COLO668 (cell line): Measurements from ENCODE around the gene KCNS1.

Experiments
- DNase-seq: peaks from one replicate; lab custom pipeline; 2025; ENCODE audit not compliant: unreplicated experiment; lab: John Stamatoyannopoulos, UW

KCNS1 gene

DNA sequence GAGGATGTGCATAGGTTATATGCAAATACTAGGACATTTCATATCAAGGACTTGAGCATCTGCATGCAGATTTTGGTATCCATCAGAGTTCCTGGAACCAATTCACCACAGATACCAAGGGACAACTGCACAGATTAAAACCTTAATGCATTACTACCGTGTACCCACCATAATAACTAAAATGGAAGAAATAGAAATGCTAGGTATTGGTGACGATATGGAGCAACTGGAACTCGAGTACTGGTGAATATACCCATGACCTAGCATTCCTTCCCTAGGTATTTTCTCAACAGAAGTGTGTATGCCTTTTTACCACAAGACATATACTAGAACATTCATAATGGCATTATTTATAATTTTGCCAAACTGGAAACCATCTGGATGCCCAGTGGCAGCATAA, 18.5 kb downstream of the KCNS1 start:
- DNase-seq: no peak

DNA sequence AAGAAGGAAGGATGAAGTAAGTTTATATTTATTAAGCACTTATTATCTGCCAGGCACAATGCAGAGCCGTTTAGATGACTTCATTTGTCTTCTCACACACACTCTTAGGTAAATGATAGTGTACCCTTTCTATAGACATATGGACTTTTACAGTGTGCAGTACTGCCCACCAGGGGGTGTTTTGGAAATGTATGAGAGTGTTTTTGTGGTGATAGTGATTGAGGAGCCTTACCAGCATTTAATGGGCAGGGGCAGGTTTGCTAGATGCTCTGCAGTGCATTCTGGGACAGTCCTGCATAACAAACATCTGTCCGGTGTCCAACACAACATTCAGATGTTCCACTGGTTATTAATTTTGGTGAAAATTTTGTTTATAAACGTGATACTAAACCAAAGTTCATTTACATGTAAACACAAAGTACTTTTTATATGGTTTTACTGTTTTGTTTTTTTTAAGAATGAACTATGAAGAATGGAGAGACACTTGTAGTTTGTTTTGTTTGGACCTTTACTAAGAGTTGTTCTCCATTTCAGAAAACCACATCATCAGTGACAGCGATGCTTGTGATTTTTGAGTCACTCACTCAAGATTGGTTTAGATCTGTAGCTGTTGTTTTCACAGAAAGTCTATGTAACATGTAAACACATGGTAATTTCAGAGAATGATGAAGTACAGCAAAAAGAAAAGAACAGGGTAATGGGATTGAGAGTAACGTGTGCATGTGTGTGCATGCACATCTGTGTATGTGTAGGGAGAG, 19.9 kb downstream of the KCNS1 start:
- peak; percentile 9 for DNase-seq

DNA sequence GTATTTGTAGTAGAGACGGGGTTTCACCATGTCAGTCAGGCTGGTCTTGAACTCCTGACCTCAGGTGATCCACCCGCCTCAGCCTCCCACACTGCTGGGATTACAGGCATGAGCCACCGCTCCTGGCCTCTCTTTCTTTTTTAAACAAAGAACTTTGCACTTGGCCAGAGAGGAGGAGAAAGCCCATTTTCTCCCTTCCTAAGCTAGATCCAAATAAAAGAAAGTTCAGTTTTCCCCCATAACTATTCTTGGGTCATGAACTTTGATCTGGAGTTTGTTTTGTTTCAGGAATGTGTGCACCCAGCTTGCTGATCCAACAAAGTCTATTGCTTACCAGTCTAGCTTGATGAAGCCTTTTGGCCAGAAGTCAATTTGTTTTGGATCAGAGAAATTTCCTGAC, 23.4 kb downstream of the KCNS1 start:
- no peak for DNase-seq

DNA sequence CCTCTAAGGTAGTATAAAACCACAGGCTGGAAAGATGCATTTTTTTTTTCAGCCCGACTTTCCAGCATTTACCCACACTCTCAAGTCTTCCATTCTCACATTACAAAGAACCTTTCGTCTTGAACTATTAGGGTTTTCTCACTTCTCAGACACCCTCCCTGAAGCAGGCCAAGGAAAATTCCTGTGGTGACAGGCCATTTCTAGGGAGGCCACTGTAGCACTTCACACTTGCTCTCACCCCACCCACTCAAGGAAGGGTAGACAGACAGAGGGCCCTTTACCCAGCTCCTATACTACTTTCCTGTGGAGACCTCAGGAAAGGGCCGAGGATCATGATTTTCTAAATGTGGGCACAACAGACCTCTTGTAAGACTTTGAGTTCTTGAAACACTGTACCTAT, 27.7 kb downstream of the KCNS1 start:
- no peak for DNase-seq

DNA sequence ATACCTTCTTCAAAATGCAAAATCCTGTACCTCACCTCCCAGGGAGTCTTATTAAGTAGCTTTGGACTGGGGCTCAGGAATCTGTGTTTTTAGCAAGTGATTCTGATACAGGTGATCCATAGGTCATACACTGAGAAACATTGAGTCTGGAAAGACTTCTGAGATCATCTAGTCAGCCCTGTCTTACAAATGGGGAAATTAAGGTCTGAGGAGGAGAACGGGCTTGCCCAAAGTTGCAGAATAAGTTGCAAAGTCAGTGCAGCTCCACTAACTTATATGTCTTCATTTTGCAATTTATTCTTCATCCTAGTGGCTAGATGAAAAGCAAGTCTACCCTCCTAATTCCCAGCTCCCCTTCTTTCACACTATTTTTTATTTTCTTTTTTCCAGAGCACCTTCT, 28.9 kb downstream of the KCNS1 start:
- no peak for DNase-seq

DNA sequence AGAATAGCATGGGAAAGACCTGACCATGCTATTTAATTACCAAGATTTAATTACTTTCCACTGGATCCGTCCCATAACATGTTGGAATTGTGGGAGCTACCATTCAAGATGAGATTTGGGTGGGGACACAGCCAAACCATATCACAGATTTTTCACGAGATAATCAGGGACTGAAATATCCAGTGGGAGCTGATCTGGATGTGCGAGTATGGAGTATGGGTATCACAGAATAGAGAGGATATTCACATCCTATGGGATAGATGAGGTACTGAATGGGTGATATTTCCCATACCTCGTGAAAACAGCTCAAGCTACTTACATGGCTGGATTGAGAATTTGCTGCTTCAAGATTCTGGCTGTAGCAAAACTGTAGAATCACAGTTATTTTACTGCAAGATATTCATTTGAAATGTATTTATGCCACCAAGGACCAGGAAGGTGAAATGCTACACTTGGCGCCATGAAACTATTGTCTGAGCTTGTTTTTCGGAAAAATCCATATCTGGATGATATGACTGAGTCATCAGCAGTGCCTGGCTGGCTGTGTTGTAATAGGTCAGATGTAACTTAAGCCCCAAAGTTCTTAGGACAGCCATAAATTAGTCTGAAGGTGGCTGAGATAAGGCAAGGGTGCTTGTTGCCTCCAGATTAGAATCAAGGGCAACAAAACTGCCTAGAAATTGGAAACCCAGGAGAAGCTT, 29.8 kb downstream of the KCNS1 start:
- no peak for DNase-seq

DNA sequence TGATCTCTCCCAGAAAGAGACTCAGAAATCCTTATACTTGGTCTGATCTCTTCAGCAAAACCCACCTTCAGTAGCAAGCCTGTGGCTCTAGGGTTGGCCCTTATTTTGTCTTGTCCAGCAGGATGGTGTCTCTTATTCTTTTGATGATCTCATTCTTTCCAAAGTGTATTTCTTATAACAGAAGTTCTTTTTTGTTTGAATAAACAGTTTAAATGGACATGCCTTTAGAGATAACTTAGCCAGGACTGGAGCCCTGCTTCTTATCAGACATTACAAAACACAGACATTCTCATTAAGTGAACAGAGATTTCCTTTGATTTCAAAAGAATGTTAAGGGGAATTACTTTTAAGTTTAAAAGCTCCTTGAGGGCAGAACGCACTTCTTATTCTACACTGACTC, 31.7 kb downstream of the KCNS1 start:
- DNase-seq: no peak

DNA sequence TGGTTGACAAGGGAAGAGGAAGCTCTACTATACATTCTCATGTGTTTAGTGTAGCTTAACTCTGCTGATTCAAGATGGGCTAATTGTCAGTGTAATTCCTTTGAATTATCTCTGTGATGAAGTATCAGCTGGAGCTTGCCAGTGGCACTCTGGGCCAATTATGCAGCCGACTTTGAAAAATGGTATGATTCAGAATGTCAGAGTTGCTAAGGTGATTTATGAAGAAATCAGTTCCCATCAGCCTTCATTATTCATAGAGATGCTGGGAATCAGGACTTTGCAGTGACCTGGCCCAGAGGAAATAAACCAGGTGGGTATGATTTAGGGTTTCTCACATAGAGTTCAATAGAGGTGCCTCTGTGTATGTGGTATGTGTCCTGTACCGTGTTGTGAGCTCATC, 33.4 kb downstream of the KCNS1 start:
- no peak for DNase-seq

DNA sequence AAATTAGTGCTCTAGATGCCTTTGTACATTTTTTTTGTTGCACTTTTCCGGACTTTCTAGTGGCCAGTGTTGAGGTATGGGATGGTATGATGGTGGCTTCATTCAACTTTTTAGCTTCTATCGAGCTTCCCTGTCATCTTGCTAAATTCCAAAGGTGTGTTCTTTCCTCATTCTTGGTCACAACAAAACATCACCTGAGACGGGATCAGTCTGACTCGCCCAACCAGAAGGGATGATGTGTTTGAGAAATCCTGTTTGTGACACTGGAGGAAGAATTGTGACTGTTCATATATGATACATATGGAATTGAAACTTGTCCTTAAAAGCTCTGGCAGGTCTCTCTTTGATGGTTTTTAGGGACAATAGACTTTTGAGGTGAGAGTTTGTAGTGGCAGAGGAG, 33.8 kb downstream of the KCNS1 start:
- DNase-seq: no peak

DNA sequence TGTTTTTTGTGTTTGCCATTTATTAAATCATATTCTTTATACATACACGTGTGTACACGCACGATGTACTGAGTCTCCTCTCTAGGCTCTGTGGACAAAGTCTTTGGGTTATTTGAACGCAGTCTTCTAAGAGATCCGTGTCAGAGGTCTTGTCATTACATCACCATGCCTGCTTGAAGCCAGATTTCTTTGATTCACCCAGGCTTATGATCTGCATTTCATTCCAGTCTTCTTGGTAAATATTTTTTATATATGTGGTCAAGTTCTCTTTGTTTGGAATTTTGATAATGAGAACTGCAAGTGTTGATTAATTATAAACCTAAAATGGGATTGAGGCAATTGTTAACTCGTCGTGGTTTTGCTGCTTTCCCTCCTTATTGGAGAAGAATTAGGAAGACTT, 34.6 kb downstream of the KCNS1 start:
- no peak for DNase-seq

DNA sequence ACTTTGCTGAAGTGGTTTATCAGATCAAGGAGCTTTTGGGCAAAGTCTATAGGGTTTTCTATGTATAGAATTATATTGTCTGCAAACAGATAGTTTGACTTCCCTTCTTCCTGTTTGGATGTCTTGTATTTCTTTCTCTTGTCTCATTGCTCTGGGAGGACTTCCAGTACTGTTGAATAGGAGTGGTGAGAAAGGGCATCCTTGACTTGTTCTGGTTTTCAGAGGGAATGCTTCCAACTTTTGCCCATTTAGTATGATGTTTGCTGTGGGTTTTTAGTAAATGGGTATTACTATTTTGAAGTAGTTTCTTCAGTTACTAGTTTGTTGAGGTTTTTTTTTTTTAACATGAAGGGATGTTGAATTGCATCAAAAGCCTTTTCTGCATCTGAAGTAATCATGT, 36.1 kb downstream of the KCNS1 start:
- no peak for DNase-seq

DNA sequence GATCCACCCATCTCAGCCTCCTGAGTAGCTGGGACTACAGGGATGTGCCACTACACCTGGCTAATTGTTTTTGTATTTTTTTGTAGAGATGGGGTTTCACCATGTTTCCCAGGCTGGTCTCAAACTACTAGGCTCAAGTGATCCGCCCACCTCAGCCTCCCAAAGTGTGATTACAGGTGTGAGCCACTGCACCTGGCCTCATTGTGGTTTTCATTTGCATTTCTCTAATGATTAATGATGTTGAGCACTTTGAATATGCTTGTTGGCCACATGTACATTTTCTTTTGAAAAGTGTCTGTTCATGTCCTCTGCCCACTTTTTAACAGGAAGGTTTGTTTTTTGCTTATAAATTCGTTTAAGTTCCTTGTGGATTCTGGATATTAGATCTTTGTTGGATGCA, 37.8 kb downstream of the KCNS1 start:
- peak; percentile 61 for DNase-seq

DNA sequence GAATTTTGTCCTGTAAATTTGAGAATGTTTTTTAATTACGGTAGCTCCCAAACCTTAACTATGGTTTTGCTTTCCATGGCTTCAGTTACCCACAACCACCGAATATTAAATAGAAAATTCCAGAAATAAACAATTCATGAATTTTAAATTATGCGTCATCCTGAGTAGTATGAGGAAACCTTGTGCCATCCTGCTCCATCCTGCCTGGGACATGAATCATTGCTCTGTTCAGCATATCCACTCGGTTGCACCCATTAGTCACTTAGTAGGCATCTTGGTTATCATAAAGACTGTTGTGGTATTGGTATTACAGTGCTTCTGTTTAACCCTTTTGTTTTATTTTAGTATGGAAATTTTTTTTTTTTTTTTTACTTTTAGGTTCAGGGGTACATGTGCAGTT, 39.7 kb downstream of the KCNS1 start:
- no peak for DNase-seq

DNA sequence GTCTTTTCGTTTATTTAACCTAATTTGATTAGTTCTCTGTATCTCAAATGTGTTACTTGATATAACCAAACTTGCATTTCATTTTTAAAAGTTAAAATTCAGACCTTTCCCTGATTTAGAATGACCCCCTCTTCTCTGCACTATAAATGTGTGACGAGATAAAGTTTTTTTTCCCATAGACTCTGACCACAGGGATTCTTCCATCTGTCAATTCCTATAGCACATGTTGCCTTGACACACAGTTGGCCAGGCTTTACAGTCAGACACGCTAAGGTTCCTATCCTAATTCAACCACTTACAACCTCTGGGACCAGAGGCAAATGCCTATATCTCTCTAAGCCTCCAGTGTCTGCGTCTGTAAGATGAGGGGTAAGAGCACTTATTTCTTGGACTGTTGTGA, 40.6 kb downstream of the KCNS1 start:
- no peak for DNase-seq

DNA sequence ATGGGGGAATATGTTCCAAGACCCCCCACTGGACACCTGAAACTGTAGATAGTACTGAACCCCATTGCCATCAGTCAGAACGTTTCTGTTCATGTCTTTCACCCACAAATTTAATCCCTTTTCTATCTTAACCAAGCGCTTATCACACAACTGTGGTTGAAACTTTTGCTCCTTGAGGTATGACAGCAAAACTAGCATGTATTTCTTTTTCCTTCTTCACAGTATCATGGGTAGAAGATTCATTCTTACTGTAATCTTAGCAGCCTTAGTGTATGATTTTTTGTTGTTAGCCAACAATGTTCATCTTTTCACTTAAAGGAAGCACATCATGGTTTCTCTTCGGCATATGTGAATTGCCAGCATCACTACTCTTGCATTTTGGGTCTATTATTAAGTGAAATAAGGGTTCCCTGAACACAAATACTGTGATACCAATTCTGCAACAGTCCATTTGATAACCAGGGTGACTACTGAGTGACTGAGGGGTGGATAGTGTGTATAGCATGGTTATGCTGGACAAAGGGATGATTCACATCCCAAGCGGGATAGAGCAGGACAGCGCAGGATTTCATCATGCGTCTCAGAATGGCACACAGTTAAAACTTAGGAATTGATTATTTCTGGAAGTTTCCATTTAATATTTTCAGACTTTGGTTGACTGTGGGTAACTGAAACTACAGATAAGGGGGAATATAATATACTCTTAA, 41.8 kb downstream of the KCNS1 start:
- DNase-seq: no peak

DNA sequence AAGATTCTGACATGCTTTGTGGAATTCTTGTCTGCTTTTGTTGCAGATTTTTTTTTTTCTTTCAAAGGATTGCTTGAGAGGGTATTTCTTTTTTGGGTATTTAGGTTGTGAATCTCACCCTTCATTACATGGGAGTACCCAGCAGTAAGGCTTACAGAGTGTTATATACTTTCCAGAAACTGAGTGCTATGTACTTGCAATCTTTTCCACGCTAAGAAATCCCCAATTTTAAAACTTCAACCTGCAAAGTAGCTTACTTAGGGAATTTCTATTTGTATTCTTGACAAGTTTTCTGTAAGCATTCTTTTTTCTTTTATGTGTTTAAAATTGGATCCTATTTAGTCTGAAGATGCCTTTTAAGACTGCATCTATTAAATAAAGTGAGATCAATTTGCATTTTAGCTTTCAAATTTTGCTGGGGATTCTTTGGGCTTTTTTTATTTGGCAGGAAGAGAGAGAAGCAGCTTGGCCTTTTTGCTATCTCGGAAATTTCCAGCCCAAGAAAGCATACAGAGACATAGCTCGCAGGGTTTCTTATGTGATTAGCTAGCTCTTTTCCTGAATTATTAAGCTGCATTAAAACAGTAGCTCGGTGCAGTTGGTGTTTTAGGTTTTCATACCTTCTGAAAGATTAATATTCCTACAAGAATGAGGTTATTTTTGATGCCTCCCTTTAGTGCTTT, 42.6 kb downstream of the KCNS1 start:
- DNase-seq: no peak

DNA sequence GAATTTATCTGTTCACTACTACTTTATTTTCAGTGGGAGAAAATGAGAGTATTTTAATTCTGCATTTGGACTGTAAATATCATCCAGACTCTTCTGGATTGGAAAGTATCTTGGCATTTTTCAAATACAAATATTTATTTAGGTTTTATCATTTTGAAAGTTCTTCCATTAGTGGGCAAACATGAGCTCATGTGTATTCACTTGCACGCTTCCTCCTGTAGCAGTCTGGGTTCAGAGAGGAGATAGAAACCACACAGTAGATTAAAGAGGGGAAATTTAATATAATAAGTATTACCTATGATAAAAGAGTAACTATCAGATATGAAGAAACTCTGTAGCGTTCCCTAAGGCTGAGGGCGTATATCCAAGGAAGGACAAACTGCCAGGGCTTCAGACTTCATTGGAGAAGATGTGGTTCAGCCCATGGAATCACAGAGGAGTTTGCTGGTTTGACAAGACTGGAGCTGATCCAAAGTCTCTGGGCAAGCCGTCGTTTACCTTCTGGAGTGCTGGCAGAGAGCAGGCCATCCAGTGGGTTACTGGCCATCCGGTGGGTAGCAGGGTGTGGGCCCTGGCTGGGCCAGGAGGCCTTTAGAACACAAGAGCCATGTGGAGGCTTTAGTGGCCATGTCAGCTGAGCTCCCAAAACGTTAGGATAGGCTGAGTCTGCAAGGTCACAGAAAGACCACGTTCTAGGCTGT, 44.3 kb downstream of the KCNS1 start:
- no peak for DNase-seq

DNA sequence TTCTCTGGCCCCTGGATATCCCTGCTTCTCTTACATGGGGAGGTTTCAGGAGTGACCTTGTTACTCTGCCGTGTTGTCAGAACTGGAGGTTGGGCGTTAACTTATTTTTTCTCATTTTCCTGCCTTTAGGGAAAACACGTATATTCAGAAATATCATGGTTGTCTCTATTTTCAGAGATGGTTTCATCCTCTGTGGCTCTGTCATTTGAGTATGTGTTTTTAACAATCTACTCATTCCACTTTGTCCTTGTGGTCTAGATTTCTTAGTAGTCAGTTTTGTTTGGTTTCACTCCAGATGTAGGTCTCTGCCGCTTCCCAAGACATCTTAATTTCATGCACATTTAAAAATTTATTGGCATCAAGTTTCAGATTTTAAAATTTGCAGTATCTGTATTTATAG, 45.9 kb downstream of the KCNS1 start:
- no peak for DNase-seq

DNA sequence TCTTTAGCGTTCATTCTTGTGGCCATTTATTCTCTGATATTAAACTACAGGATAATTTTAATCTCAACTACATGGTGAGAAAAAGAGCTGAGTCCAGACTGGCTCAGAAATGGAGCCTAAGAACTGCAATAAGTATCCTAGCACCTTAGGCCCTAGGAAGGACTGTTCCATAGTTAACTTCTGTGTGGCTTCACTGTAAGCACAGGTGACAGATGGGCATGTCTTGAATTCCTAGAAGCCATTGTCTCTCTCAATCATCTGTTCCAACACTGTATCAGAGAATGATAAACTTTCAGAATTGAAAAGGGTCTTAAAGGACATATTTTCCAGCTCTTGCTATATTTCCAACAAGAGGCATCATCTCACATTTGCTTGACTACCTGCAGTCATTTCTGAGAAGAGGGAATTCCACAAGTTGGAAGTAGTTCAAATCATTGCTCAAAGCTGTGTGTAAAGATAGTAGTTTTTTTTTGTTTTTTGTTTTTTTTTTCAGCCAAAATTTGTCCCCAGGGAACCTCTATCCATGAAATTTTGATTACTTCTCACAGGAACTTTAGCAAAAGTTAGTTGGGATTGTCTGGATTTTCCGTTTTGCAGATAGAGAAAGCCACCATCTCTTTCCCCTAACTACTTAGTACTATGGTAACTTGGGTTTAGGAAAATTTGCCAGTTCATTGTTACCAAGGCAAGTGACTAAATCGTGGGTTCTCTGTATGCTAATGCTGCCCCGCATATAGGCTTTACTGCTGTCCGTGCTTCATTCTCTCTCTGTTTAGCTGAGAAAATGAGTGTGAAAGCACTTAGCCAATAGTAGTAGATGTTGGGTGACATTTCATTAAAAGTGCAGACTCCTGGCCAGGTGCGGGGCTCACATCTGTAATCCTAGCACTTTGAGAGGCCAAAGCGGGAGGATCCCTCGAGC, 47.2 kb downstream of the KCNS1 start:
- DNase-seq: no peak
